Measurements from ENCODE around the gene FILIP1L. TPM values are rescaled to one million over a fixed set of nuclear protein-coding genes. Genes with fewer than 3 reads are reported as not detected.

The FILIP1L gene
- total RNA-seq, 1 donor from 2014 or later: 1.1 TPM

DNA sequence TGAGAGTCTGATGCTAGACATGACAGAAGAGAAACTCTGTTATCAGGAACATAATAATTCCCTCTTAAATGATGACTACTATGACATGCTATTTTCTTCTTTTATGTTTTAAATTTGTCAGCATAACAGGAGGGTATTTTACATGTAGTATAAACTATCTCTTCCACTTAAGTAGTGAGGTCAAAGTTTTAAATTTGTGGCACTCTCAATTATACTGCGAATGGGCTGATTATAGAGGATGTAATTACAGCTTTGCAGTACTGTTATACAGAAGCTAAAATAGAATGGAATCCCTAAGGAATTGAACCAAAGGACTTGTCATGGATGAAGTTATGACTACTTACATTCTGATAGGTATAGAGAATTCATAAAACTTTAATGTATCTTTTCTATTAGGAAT, 262.3 kb downstream of the FILIP1L start:
- no peaks in the 10 kb centered on the region for H3K27me3 ChIP-seq (ENCODE audit: control insufficient read depth, insufficient read depth, low read length)
- no peak for FAIRE-seq
- DNase-seq (ENCODE audit: low read depth): no peak
- H3K36me3 ChIP-seq (ENCODE audit: control insufficient read depth, insufficient read depth, low read length): no peaks in the 10 kb centered on the region
- H3K4me3 ChIP-seq (ENCODE audit: low read depth, low read length): no peak overlapping the region
- TF ChIP-seq, protein P1, sequence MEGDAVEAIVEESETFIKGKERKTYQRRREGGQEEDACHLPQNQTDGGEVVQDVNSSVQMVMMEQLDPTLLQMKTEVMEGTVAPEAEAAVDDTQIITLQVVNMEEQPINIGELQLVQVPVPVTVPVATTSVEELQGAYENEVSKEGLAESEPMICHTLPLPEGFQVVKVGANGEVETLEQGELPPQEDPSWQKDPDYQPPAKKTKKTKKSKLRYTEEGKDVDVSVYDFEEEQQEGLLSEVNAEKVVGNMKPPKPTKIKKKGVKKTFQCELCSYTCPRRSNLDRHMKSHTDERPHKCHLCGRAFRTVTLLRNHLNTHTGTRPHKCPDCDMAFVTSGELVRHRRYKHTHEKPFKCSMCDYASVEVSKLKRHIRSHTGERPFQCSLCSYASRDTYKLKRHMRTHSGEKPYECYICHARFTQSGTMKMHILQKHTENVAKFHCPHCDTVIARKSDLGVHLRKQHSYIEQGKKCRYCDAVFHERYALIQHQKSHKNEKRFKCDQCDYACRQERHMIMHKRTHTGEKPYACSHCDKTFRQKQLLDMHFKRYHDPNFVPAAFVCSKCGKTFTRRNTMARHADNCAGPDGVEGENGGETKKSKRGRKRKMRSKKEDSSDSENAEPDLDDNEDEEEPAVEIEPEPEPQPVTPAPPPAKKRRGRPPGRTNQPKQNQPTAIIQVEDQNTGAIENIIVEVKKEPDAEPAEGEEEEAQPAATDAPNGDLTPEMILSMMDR (IDR thresholded peaks at IDR 0.05; ENCODE audit: insufficient read depth, low read length, severe bottlenecking): no peak

DNA sequence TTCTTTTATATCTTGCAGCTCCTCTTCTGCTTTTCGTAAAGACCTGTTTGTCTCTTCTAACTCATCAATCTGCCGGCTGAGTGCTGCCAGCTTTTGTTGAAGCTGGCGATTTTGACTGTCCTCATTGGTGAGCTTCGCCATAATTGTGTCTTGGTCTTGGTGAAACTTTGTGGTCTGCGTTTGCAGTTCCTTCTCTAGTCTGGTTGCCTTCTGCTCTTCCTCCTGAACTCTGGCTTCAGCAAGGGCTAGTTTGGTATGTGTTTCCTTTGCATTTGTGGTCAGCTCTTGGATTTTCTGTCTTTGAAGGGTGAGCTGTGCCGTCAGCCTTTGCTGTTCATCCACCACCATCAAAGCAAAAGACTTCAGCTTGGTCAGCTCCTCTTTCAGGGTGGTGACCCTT, 263.7 kb downstream of the FILIP1L start:
- DNase-seq (ENCODE audit: low read depth) (no peak), FAIRE-seq (no peak)
- TF ChIP-seq, protein P1 (IDR thresholded peaks at IDR 0.05; ENCODE audit: insufficient read depth, low read length, severe bottlenecking): no peak
- no peak overlapping the region for H3K4me3 ChIP-seq (ENCODE audit: low read depth, low read length)
- H3K27me3 ChIP-seq (ENCODE audit: control insufficient read depth, insufficient read depth, low read length): no peaks in the 10 kb centered on the region
- H3K36me3 ChIP-seq (ENCODE audit: control insufficient read depth, insufficient read depth, low read length): no peaks in the 10 kb centered on the region

DNA sequence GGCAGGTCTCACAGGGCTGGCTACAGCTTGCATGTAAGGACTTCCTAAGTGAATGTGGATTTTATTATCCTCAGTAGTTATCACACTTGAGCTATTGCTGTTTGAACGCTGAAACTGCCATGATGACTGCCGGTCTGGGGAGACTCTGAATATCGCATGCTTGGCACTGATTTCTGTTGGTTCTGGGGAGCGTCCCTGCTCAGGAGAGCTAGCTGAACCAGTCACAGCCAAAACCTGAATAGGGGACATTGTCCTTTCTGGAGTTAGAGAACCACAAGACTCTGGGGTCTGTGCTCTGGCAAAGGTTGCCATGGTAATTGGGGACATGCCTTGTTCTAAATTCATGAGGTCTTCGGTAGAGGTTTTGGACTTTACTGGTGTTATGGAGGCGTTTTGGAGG, 265.9 kb downstream of the FILIP1L start:
- FAIRE-seq: no peak
- Histone ChIP-seq H3K4me3 (ENCODE audit: low read depth, low read length) (no peak overlapping the region), H3K36me3 (ENCODE audit: control insufficient read depth, insufficient read depth, low read length) (no peaks in the 10 kb centered on the region), H3K27me3 (ENCODE audit: control insufficient read depth, insufficient read depth, low read length) (no peaks in the 10 kb centered on the region)
- TF ChIP-seq, protein P1 (IDR thresholded peaks at IDR 0.05; ENCODE audit: insufficient read depth, low read length, severe bottlenecking): no peak
- DNase-seq (ENCODE audit: low read depth): no peak

DNA sequence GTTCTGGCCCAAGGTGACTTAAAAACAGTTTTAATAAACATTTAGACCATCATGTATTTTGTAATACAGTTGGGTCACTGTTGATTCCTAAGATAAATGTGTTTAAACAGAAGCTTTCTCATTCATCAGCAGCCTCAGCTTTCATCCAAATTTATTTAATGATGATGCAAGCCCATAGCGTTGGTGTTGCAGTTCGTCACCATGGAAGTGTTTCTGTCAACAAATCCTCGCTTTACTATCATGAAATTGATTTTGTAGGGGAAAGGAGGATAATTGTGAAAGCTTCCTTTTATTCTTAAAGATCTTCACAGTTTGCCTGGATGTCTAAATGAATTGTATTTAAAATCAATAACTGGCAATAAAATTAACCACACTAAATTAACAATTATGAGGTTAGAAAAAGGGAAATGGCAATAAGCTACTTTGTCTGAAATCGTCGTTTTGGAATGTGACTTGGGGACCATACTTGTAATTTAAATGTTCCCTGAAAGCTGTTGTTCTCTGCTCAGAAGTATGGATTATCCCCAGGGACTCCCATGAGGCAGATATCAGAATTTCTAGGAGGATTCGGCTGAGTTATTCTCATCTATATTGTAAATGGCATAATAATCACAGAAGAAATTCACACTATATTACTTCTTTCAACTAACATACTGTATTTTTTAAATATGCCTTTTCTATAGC, 267.7 kb downstream of the FILIP1L start:
- Histone ChIP-seq H3K27me3 (ENCODE audit: control insufficient read depth, insufficient read depth, low read length) (no peaks in the 10 kb centered on the region), H3K4me3 (ENCODE audit: low read depth, low read length) (no peak overlapping the region), H3K36me3 (ENCODE audit: control insufficient read depth, insufficient read depth, low read length) (no peaks in the 10 kb centered on the region)
- no peak for FAIRE-seq
- peak; percentile 72 for DNase-seq (ENCODE audit: low read depth)
- TF ChIP-seq, protein P1 (IDR thresholded peaks at IDR 0.05; ENCODE audit: insufficient read depth, low read length, severe bottlenecking): no peak

- no peaks in the 10 kb centered on the region for H3K27me3 ChIP-seq (ENCODE audit: control insufficient read depth, insufficient read depth, low read length)
These were observed 268.3 kb downstream of the FILIP1L start for GRCh38 chr3:99845999-99846398.

More at GRCh38 chr3:99845999-99846398, 268.3 kb downstream of the FILIP1L start:
- DNase-seq (ENCODE audit: low read depth) (no peak), FAIRE-seq (no peak)
- no peaks in the 10 kb centered on the region for H3K36me3 ChIP-seq (ENCODE audit: control insufficient read depth, insufficient read depth, low read length)
- TF ChIP-seq, protein P1 (IDR thresholded peaks at IDR 0.05; ENCODE audit: insufficient read depth, low read length, severe bottlenecking): no peak
- no peak overlapping the region for H3K4me3 ChIP-seq (ENCODE audit: low read depth, low read length)
